Urothelium cell line (cell line): ENCODE measurements around the gene CDK6.

ENCODE experiments used
- DNase-seq: peaks from one replicate; pipeline ENCODE4 v3.0.0; 2011; ENCODE audit warnings: low spot score, mixed read lengths
- FAIRE-seq: peaks from 2 replicates; lab custom pipeline; 2011; peaks lifted over from hg19 to GRCh38; lab: Jason Lieb, UNC

CDK6 gene

DNA sequence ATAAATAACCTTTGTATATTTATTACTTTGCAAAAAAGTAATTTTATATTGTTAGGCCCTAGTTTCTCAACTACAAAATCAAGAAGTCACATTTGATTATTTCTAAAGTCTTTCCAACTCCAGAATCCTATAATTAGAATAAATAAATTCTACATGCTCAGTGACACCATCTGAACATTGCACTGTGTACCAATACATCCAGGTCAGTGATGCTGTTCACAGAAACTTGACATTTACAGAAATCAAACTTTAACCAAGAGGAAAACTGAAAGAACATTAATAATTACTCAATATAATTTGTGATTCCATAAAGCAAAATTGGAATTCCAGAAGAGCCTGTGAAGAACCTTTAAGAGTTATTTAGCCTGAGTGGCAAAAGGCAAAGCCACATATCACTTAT is 142.2 kb downstream of the CDK6 start:
- FAIRE-seq (no peak), DNase-seq (no peak)

DNA sequence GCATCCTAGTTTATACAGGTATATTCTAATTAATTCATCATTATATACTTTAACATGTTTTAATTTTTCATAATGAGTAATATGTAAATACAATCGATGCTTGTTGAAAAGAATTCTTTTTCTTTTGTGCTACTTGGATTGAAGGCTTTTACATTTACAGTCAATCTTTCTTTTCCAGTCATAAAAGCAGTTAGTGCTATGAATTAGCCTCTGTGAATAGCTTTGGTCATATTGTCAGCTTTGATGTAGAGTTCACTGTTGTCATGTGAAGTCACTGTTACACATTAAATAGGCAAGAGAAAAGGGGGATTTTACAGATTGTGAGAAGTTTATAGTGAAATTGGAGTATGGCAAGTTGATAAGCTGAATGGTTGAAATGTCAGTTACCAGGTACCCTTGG is 142.9 kb downstream of the CDK6 start:
- no peak for FAIRE-seq
- no peak for DNase-seq

DNA sequence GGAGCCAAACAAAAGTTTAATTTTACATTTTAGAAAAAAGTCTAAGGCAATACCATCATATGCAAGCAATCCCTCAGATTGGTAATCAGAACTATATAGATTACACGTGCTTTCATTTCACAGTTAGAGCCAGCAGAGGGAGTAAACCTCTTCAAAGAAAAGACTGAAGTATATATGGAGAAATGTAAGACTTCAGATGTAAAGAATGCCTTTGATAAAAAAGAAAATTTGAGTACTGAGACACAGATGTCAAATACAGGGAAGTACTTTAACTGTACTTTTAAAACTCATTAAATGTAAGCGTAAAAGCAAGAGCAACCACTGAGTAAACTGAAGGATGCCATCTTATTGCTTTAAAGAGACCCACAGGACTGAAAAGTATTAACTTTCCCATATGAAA is 144.8 kb downstream of the CDK6 start:
- no peak for DNase-seq

DNA sequence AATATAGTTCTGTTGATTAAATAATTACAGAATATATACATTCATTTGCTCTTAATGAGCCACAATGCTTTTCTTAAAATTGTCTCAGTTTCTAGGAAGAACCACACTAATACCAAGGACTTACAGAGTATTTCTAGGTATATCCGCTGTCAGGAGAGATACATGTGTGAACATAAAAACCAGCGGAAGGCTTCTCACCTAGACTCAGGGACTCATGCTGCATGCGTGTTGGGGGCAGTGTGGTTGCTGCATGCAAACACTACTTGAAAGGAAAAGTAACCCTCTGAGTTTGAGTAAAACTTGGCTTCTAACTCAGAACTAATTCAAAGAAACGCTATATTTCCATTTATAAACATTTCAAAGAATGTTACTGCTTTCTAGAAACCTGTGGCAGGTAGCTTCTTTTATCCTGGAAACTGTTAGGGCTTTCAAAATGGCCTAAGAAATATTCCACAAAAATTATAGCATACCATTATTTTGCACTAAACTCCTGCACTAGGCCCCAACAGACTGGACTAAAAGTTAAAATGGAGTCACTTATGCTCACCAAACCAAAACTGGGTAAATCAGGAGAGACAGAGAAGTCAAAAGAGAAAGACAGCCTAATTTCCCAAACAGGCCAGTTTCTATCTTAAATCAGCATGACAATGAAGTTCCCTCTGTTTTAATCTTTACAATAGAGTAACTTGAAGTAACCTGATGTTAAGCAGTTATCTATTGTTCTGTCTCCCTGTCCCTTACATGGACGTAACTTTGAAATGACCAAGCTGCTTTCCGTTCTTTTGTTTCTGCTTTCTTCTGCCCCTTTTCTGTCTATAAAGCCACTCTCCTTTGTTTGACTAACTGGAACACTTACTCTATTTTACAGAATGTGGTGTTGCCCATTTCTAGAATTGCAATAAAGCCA is 151.0 kb downstream of the CDK6 start:
- DNase-seq, result no peak
- FAIRE-seq, result no peak

More for the DNA sequence above, 144.8 kb downstream of the CDK6 start:
- no peak for FAIRE-seq

DNA sequence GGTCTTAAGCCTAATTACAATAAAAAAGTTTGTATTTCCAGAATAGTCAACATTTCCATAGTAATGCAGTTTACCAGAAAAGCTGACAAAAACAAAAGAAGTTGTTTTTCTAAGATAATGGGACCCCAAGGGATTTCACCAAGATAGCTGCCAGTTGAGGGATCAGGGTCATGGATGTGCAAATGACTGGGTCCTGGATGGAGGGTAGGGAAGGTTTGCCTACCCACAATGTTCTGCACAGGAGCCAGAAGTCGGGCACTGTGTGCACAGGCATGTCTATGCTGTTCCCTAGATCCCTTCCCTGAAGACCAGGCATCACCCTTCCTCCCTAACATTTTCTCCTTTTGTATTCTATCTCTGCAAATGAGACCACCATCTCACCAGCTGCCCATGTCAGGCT is 152.1 kb downstream of the CDK6 start:
- no peak for FAIRE-seq

DNA sequence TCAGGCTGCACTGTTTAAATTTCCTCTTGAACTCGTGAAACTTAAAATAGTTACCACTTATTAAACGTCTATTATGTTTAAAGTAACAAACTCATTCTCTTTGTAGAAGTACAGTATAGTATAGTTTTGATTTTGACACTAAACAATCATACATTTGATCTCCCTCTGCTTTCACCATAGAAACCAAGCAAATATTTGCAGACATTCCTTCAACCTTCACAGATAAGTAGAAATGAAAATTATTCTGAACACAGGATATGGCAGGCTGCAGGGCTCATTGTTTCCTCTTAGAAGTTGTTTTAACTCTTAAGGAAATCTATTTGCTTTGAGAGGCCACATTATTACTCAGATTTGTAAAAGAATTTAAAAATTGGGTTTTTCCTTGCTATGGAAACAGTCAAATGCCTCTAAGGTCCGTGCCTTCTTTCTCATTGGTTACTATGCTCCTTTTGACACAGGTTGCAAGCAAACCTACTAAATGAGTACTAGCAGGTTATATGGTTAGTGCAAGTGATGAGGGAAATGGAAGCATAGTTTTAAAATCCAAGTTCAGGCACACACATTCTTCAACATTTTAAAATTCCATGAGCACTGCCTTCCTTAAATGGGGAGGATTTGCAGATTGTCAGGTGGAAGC is 153.4 kb downstream of the CDK6 start:
- FAIRE-seq (no peak), DNase-seq (no peak)

More for the DNA sequence above, 152.1 kb downstream of the CDK6 start:
- no peak for DNase-seq

DNA sequence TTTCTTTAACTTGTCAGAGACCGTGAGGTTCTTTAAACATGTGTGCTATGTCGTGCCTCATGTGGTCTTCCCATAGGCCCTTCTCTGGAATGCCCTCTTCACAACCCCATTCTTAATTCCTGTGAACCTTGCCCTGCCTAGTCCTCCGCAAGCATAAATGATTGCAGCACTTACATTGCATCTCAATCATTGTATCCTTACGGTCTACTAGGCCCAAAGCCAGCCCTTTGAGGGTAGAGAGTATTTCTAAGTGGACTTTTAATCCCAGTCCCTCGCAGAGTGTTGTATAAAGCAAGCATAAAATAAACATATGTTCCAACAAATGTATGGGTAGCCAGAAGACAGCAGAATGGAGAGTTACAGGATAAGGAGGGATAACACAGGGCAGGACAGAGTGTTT is 154.0 kb downstream of the CDK6 start:
- no peak for FAIRE-seq
- no peak for DNase-seq

DNA sequence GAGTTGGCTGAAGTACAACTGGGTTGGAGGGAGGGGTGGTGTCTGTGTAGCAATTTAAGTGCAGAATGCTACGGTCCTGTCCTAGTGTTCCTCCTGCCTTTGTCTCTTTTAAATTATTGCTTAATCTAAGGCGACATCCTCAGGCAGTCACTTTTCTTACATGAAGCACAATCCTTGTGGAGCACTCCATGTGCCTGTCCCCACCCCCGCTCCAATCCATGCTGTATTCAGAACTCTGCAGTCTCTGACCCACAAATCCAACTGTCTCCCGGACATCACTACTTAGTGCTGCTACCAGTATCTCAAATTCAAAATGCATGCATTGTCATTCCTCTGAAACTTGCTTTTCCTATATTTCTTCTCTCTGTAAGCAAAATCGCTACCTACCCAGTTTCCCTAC is 154.7 kb downstream of the CDK6 start:
- FAIRE-seq (peak; percentile 32), DNase-seq (no peak)

DNA sequence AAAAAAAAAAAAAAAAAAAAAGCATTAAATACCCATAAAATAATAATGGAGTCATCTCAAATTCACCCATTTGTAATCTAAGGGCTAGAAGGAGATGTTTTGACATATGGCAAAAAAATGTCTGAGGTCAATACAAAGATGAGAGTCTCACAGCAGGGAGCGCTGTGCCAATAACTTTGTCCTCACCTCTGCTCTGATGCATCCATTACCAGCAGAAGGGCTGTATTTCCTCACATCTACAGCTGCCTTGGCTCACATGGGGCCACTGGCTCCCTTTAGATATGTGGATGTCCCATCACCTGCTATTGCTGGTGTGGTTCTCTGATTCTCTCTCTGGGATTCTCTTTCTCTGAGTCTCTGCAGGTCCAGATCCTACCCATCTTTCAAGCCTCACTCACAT is 155.9 kb downstream of the CDK6 start:
- DNase-seq (no peak), FAIRE-seq (no peak)

DNA sequence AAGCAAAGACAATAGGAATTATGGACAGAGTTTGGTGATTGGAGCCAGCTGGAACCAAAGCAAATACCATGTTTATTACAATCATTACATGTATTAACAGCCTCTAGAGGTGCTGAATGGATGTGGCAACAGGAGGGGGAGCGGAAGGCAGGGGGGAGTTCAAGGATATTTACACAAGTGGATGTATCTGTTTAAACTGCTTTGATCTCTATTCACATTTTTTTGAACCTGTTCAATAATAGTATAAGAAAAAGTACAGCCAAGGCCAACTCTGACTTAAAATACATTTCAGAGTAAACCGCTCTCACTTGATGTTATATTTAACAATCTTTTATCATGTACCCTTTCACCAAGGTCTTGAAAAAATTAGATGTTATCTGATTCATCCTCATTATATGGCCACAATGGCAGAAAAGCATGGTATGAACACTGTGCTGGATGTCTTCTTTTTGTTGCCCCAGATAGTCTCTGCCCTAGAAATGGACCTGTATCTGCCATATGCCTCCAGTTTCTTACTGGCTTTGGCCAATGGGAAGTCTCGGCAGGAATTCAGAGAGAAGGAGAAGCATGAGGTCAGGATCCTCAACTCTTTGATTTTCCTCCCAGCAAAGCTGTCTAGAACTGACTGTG is 158.0 kb downstream of the CDK6 start:
- DNase-seq (no peak), FAIRE-seq (no peak)

DNA sequence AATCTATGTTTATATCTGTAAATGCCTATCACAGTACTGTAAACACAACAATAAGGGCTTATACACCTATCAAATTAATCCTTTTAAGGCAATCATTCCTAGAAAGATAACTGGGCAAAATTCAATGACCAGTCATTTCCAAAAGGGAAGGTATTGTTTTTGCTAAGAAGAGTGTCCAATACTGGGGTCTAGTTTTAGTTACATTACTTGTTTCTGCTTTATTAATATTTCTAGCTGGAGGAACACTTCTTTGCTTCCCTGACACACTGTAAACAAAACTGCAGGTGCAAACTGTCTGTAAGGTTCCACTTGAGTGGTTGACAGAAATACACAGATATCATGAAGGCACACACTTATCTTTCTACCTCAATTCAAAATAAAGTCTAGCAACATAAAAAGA is 162.0 kb downstream of the CDK6 start:
- FAIRE-seq (no peak), DNase-seq (no peak)

DNA sequence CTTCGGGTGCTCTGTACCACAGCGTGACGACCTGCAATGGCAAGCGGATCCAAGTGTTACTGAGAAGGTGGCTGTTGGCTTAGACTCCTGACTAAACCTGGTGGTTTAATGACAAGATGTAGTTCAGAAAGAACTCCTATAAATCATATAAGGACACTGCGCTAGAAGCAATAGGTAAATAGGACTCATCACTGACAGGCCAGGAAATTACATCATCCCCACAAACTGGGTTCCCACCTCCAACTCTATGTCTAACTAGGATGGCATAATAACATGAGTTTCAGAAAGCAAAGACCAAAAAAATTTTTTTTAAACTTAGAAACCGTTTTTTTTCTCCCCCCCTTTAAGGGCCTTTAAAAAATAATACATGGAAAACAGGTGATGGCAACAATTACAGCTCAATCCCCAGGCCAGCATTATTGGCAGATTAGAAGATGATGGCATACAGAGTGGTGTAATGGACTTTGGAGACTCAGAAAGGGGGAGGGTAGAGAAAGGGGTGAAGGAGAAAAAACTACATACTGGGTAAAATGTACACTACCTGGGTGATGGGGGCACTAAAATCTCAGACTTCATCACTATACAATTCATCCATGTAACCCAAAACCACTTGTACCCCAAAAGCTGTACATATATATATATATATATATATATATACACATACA is 164.7 kb downstream of the CDK6 start:
- no peak for FAIRE-seq

DNA sequence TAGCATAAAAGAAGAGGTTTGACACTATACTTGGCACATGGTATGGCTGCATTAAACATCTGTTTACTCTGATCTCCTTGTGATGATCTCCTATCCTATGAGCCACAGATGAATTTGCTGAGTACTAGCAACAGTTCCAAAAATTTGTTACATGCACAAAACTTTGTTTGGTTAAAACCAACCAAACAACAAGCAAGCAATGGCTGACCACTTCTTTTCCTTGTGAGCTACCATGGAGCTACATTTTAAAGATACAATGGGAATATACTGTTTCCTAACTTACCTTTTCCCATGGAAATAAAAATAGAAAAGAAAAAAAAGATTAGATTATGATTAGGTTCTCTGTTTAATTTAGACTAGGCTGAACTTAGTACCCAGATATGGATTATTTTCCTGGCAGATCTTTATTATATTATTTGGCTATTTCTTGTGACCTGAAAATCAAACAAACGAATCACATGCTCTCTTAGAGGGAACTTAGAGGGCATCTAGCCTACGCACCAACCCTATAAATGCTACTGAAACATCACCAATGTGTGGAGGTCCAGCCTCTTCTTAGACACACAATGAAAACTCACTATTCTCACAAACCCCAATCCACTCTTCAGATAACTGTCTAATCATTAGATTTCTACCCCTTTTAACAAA is 166.0 kb downstream of the CDK6 start:
- no peak for DNase-seq
- no peak for FAIRE-seq

More for the DNA sequence above, 164.7 kb downstream of the CDK6 start:
- DNase-seq, result no peak

DNA sequence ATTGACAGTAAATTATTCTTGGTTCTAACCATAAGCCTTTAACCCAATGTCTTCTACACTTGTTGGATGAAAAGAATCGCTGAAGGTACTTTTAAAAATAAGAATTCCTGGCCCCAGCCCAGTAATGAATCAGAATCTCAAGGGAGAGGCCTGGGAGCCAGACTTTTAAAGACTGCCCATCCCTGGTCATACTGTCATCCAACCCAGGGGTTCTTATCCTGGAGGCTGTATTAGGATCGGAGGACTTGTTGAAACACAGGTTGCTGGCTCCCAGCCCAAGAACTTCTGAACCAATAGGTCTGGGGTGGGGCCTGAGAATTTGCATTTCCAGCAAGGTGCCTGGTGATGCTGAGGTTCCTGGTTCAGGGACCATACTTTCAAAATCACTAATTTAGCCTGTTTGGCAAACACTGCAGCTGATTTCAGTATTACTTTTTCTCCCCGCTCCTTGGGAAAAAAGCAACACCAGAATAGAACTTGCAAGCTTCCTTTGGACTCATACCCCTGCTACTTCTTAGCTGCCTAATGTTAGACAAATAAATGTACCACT is 166.7 kb downstream of the CDK6 start:
- no peak for FAIRE-seq
- no peak for DNase-seq

DNA sequence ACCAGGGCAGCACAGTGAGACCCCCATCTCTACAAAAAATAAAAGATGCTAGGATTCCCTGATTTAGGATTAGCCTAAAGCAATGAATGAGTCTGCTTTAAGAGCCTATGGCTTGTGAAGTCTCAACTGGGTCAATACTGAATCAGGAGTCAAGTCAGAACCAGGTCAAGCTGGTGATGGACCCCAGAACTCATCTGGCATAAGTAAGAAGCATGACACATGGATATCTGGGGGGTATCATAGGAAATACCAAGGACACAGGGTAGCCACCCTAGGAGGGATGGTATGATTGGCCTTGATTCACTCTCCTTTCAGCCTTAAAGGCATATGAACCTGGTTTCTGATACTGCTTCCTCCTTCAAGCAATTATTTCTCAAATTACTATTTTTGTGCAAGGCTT is 167.8 kb downstream of the CDK6 start:
- no peak for DNase-seq
- FAIRE-seq, result no peak

DNA sequence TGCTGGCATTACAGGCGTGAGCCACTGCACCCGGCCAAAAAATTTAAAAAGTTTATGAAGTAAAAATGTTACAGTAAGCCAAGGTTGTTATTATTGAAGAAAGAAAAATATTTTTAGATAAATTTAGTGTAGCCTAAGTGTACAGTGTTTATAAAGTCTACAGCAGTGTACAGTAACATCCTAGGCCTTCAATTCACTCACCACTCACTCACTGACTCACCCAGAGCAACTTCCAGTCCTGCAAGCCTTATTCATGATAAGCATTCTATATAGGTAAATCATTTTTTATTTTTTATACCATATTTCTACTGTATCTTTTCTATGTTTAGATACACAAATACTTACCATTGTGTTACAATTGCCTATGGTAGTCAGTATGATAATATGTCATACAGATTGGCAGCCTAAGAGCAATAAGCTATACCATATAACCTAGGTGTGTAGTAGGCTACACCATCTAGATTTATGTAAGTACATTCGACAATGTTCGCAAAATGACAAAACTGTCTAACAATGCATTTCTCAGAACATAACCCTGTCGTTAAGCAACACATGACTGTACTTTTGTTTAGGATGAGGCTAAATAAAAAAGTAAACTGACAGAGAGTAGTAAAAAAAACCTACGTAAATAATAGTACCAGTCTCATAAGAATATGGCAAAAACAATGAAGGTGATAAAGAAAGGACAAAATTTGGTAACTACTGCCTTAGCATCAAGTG is 168.4 kb downstream of the CDK6 start:
- no peak for DNase-seq
- no peak for FAIRE-seq

DNA sequence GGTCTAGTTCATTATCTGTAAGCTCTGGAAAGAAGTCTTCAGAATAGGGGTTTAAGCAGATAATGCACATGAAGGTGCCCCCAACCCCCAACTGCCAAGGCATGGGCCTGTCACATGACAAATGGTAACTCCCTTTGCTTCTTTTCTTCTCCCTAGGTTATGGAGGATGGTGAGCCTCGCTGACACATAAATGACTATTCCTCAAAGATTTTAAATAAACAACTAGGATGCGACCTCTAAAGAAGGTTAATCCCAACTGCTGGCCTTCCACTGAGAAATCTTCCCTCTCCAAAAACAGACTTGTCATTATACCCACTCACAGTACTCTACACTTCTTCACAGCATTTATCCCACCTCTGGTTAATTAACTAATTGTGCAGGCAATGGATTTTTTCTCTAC is 170.4 kb downstream of the CDK6 start:
- no peak for FAIRE-seq
- no peak for DNase-seq

DNA sequence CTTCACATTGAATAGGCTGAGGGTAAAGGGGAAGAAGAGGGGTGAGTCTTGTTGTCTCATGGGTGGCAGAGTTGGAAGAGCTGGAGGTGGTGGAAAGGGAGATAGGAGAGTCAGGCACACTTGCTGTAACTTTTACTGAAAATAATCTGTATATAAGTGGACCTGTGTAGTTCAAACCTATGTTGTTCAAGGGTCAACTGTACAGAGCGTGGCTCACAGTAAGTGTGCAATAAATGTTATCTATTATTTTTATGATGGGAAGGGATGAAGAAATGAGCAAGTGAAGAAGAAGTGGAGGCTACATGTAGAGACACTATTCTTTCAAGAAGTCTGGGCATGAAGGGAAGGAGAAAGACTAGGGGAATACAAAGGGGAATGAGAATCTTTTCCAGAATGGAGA is 174.7 kb downstream of the CDK6 start:
- FAIRE-seq (no peak), DNase-seq (no peak)

DNA sequence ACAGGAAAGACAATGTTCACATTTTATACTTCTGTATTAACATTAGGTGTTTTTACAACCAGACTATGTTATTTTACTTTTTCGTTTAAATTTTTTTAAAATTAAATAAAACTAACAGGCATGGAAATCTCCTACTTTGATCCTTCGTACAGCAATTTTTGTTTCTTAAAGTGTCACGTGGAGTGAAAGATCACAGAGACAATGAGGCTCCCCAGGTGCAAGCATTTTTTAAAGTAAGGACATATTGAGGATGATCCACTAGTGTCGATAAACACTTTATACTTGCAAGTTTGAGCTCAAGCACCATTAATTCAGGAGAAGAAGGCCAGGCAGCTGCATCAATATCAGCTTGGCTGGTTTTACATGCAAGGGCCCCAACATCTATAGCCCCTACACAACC is 177.7 kb downstream of the CDK6 start:
- no peak for FAIRE-seq
- DNase-seq, result no peak

DNA sequence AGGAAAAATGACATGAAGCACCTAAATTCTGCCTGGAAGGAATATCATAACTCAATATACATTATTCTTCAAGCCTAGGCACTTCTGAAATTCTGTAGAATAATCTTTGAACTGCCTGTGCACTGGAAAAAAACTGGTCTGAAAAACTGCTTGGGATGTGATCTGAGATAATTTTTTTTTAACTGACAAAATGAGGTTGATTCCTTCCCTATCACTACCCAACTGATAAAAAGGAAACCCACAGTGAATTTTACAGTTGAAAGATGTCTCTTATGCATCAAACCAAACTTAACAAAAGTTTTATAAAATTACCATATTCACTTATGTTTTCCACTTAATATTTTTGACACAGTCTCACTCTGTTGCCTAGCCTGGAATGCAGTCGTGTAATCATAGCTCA is 179.0 kb downstream of the CDK6 start:
- FAIRE-seq, result no peak
- no peak for DNase-seq
